Uterus (tissue), 4 donors: ENCODE data around the gene DDX41. TPM values are rescaled to one million over a fixed set of nuclear protein-coding genes. Genes with fewer than 3 reads are reported as not detected.

ENCODE experiments used
- DNase-seq, 2 donors: peaks; one replicate each; pipeline ENCODE4 v3.0.0-alpha.2; 2019 to 2020
- H3K27ac ChIP-seq, 2 donors: fragments of 200-600 bp; sonication (generic); 1 replicate in 1 of 2; 2 replicates in 1 of 2; pipeline ENCODE4 v1.5.1; 2016 to 2018
- H3K27me3 ChIP-seq, 2 donors: fragments of 200-600 bp; sonication (generic); one replicate each; pipeline ENCODE4 v1.5.1; 2018 to 2019; ENCODE audit warnings: control low read depth in 1 of 2
- H3K36me3 ChIP-seq, 2 donors: fragments of 200-600 bp; sonication (generic); one replicate each; pipeline ENCODE4 v1.5.1; 2019; ENCODE audit warnings: control low read depth in 1 of 2
- H3K4me1 ChIP-seq, 2 donors: fragments of 200-600 bp; sonication (generic); one replicate each; pipeline ENCODE4 v1.5.1; 2018 to 2019; ENCODE audit warnings: control low read depth in 1 of 2
- H3K4me3 ChIP-seq, 2 donors: fragments of 200-600 bp; sonication (generic); 1 replicate in 1 of 2; 2 replicates in 1 of 2; pipeline ENCODE4 v1.5.1; 2018 to 2019; ENCODE audit warnings: mild to moderate bottlenecking in 1 of 2
- H3K9me3 ChIP-seq, 2 donors: fragments of 200-600 bp; sonication (generic); one replicate each; pipeline ENCODE4 v1.5.1; 2019; ENCODE audit warnings: control low read depth in 1 of 2
- POLR2A ChIP-seq, 2 donors: fragments of 450-650 bp; IDR thresholded peaks; one replicate each; pipeline ENCODE4 v1.6.1; 2016; ENCODE audit warnings: antibody characterized with exemption in 2 of 2, mild to moderate bottlenecking in 1 of 2, moderate library complexity in 1 of 2
- intact Hi-C: fragments of 100-400 bp; cut with DNase I; formaldehyde crosslinking; loops from one replicate; pipeline ENCODE4 v1.15.1; 2023; ENCODE audit warnings: low total_unique reads
- total RNA-seq, 4 donors: library from RNA; depleted of rRNA in 3 of 4; stranded (reverse); fragments of >200 nt in 3 of 4; gene quantifications; one replicate each; pipeline versions ENCODE4 v1.1.0 to v1.2.4, GENCODE V29; 2014 to 2023
- TF ChIP-seq, protein P1 (sequence below), 4 experiments: fragments of 200-600 bp in 2 of 4; fragments of 450-650 bp in 2 of 4; sonication (generic) in 2 of 4; IDR thresholded peaks; one replicate each; pipeline ENCODE4 v1.5.1; 2016 to 2019; ENCODE audit warnings: antibody characterized with exemption in 4 of 4, mild to moderate bottlenecking in 2 of 4, moderate library complexity in 1 of 4
- donor health status: DM: yes; HTN: yes; CAD: no.

DDX41 gene
- total RNA-seq, 4 donors from 2014 or later = 61.0 to 146 (median 95.6) TPM

DNA sequence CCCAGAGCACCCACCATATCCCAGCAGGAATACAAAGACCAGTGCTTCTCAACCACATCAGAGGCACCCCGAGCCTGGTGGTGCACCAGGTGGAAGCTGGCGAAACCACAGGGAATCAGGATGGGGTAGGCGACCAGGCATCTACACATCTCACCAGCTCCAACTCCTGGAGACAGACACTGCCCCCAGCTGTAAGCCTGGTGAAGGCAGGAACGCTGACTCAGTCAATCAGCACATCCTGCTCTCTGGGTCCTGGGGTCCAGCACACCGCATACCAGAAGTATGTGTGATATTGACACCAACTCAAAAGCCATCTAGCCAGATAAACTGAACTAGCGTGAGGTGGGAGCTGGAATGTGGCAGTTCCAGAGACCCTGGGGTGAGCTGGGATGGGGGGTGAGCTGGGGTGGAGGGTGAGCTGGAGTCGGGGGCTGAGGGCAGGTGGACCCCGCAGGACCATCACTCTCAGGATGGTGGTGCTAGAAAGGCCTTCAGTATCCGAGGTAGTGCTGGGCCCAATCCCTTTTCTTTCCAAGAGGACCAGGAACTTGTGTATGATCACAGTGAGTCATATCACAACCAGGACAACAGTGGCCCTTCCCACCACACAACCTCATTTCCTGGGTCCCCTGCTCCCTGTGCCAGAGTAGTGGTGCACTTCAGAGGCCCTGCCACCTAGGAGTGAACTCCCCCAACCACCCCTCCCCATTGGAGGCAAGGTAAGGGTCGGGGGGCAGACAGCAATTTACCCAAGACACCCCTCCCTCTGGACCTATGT lies 45.8 kb downstream of the DDX41 start:
- intact Hi-C loops = no loop called here
- no peak for TF ChIP-seq POLR2A (IDR thresholded peaks at IDR 0.05)
- TF ChIP-seq, protein P1, sequence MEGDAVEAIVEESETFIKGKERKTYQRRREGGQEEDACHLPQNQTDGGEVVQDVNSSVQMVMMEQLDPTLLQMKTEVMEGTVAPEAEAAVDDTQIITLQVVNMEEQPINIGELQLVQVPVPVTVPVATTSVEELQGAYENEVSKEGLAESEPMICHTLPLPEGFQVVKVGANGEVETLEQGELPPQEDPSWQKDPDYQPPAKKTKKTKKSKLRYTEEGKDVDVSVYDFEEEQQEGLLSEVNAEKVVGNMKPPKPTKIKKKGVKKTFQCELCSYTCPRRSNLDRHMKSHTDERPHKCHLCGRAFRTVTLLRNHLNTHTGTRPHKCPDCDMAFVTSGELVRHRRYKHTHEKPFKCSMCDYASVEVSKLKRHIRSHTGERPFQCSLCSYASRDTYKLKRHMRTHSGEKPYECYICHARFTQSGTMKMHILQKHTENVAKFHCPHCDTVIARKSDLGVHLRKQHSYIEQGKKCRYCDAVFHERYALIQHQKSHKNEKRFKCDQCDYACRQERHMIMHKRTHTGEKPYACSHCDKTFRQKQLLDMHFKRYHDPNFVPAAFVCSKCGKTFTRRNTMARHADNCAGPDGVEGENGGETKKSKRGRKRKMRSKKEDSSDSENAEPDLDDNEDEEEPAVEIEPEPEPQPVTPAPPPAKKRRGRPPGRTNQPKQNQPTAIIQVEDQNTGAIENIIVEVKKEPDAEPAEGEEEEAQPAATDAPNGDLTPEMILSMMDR (IDR thresholded peaks at IDR 0.05) = no peak
- H3K4me1 ChIP-seq = peaks cover 0 to 17% of the 10 kb centered on the region in 2 donors
- DNase-seq = peak in 1 of 2 donors; percentile 13
- H3K27ac ChIP-seq = peak overlapping the region in 1 of 2 donors; percentile 82
- no peaks in the 10 kb centered on the region for H3K9me3 ChIP-seq
- no peak overlapping the region for H3K4me3 ChIP-seq
- H3K36me3 ChIP-seq = no peaks in the 10 kb centered on the region
- H3K27me3 ChIP-seq = no peaks in the 10 kb centered on the region

DNA sequence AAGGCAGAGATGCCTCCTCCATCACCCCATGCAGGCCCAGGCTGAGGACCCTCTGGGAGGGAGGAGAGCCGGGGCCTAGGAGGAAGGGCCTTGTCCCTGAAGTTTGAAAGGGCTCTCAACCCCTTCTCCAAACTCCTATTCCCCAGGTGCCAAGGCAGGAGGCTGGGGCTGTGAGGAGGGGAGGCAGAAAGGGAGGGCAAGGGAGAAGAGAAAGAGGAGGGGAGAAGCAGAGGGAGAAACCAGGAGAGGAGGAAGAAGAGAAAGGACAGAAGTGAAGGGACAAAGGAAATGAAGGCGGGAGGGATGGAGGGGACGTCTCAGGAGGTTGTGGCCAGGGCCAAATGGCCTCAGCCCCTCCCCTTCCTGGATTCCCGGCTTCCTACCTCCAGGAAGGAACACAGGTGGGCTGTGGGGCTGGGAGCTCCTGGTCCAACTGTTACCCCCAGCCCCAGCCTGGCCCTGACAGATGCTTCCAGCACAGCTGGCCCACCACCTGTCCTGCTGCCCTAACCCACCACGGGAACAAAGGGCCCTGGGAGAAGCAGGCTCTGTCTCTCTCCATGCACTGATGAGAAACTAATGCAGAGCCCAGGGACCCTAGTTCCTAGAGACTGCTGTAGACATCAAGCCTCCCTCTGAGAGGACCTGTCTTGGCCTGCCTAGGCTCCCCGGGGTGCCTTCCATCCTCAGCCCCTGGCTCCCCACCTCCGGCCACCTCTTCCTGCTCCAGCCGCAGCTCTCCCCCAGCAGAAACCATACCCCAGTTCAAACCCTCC lies 46.8 kb downstream of the DDX41 start:
- no peaks in the 10 kb centered on the region for H3K9me3 ChIP-seq
- H3K27me3 ChIP-seq = no peaks in the 10 kb centered on the region
- H3K36me3 ChIP-seq = no peaks in the 10 kb centered on the region
- H3K4me3 ChIP-seq = no peak overlapping the region
- no peak for TF ChIP-seq POLR2A (IDR thresholded peaks at IDR 0.05)
- TF ChIP-seq, protein P1 (IDR thresholded peaks at IDR 0.05) = no peak
- peak overlapping the region; percentile 51 to 82 for H3K27ac ChIP-seq
- DNase-seq = no peak
- peaks cover 0 to 17% of the 10 kb centered on the region in 2 donors for H3K4me1 ChIP-seq
- intact Hi-C loops = no loop called here

DNA sequence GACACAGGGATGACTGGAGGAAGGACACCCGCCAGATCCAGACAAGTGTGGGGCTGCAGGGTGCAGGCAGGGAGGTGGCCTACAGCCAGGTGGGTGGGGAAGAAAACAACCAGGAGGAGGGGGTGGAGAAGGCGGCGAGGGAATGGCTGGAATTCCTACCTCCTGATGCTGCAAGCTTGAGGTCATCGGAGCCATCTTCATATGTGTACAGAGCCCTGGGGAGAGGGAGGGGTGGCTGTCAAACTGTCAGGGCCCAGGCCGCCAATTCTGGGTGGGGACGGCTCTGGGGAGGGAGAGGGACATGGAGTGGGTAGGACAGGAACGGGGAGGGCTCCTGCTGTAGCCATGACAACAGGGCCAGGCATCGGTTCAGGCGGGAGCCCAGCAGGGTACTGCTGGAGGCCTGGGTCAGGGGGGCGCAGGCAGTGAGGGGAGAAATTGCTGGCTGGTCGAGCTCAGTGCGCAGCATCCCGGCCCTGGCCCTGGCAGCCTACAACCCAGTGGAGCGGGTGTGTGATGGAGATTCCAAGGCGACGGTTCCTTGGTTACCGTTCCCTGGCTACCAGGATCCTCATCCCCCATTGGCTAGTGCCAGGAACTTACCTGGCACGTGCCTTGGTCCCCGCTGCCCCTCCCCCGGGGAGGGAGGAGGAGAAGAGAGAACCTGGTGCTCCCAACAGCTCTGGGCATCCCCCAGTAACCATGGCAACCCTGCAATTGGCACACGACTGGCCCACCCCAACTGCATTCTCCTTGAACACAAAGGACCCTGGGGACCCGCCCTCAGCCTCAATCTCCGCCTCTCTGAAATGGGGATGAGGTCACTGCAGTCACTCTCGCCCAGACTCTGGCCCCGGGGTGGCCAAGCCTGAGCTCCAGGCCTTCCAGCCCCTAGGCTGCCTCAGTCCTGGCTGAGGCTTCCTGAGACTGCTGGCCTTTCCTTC lies 47.8 kb downstream of the DDX41 start:
- peak overlapping the region; percentile 51 to 82 for H3K27ac ChIP-seq
- H3K9me3 ChIP-seq = no peaks in the 10 kb centered on the region
- H3K27me3 ChIP-seq = no peaks in the 10 kb centered on the region
- DNase-seq = no peak
- no peaks in the 10 kb centered on the region for H3K36me3 ChIP-seq
- intact Hi-C loops = no loop called here
- TF ChIP-seq, protein P1 (IDR thresholded peaks at IDR 0.05) = no peak
- no peak for TF ChIP-seq POLR2A (IDR thresholded peaks at IDR 0.05)
- H3K4me1 ChIP-seq = peaks cover 0 to 17% of the 10 kb centered on the region in 2 donors
- H3K4me3 ChIP-seq = no peak overlapping the region

DNA sequence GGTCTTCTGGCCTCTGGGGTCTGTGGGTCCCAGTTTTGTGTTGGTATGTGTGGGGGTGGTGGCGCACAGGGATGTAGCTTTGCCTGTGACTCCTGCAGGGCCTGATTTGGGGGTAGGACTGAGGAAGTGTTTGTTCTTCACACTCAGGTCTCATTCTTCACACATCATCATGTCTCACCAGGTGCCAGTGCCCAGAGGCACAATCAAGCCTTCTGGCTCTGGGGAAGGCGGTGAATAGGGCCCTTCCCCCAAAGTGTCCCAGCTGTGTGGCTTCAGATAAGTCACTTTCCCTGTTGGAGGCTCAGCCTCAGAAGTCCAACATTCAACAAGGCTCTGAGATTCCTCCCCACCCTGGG lies 48.5 kb downstream of the DDX41 start:
- intact Hi-C loops = no loop called here
- TF ChIP-seq POLR2A (IDR thresholded peaks at IDR 0.05) = no peak
- TF ChIP-seq, protein P1 (IDR thresholded peaks at IDR 0.05) = no peak
- Histone ChIP-seq H3K27ac (no peak overlapping the region), H3K36me3 (no peaks in the 10 kb centered on the region), H3K27me3 (no peaks in the 10 kb centered on the region), H3K9me3 (no peaks in the 10 kb centered on the region), H3K4me3 (no peak overlapping the region), H3K4me1 (peaks cover 0 to 17% of the 10 kb centered on the region in 2 donors)
- DNase-seq = no peak
